ENCODE results near the gene NFASC. TPM values are rescaled to one million over a fixed set of nuclear protein-coding genes. Genes with fewer than 3 reads are reported as not detected.

NFASC gene
- total and polyA plus RNA-seq, 2 donors, result 9.5 to 21.8 TPM

DNA sequence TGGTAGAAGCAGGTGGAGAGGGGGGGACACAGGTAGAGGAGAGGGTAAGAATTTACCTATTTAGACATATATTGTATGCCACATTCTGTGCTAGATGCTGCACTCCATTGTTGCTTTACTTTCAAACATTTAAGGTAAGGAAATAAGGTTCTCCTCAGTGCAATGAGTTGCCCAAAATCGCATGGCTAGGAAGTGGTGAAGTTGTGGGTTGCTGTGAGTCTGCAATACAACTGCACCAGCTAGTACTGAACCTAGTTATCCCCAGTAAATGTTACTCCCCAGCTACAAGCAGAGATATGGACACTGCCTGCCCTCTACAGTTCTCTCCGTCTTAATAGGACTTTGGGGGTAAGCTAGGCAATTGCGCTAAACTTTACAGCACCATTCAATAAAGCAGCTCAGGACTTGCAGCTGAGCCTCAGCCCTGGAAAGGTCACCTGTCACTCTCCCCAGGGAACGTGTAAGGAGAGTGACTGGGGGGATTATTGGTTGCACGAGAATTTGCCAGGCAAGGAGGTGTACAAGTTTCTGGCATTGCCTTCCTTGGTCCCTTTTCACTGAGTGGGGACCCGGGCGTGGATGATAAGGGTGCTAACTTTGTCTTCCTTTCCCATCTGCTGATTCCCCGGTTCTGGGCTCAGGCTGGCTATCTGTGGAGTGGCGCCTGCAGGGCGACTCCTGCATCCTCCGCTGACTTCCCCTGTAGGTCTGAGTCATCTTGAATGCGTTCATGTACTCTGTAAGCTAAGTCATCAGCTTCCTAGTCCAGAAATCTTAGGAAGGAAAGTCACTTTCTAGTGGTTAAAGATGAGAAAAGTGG lies 101.1 kb downstream of the NFASC start:
- no peak for DNase-seq (ENCODE audit: extremely low spot score)
- H3K36me3 ChIP-seq (ENCODE audit: insufficient read depth), result no peaks in the 10 kb centered on the region
- H3K27ac ChIP-seq (ENCODE audit: low read depth), result no peak overlapping the region
- no peak overlapping the region for H3K4me3 ChIP-seq (ENCODE audit: low read depth, low read length)
- 52% methylated on average over 12 of the region's 12 CpGs for WGBS
- no peaks in the 10 kb centered on the region for H3K4me1 ChIP-seq (ENCODE audit: insufficient read depth)

DNA sequence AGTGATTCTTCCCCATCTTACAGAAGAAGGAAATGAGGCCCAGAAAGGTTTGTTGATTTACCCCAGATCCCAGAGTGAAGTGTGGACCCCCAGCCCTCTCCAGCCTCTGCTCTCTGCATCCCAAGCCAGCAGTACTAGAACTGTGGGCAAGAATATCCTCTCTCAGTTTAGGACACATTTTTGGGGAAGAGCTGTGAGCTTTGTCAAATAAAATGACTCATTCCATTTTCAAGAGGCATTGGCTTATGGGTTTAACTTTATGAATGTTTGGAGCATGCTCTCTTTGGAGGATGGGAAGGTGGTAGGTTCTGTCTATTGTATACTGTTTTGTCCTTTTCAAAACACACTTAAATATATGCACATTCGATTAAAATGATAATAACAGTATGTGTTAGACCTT lies 101.8 kb downstream of the NFASC start:
- DNase-seq (ENCODE audit: extremely low spot score), result no peak
- H3K27ac ChIP-seq (ENCODE audit: low read depth), result no peak overlapping the region
- 90% methylated on average over 1 of the region's 1 CpG for WGBS
- H3K36me3 ChIP-seq (ENCODE audit: insufficient read depth), result no peaks in the 10 kb centered on the region
- H3K4me3 ChIP-seq (ENCODE audit: low read depth, low read length), result no peak overlapping the region
- no peaks in the 10 kb centered on the region for H3K4me1 ChIP-seq (ENCODE audit: insufficient read depth)

DNA sequence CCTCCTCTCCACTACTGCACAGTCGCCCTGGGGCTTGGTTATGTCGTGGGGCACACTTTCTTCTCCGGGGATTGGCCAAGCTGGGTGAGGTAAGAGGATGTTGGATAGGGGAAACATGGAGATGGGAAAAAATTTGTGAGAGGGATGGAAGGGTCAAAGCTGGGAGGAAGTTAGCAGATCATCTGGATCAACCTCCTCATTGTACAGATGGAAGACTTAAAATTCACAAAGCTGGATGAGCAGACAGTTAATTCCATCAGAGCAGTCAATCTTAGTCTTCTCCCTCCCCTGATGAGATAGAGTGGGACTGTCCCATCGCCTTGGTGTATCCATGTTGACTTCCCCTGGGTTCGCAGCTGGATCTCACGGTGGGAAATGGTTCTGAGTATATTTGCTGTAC lies 102.8 kb downstream of the NFASC start:
- Histone ChIP-seq H3K36me3 (ENCODE audit: insufficient read depth) (no peaks in the 10 kb centered on the region), H3K4me1 (ENCODE audit: insufficient read depth) (no peaks in the 10 kb centered on the region), H3K4me3 (ENCODE audit: low read depth, low read length) (no peak overlapping the region), H3K27ac (ENCODE audit: low read depth) (no peak overlapping the region)
- WGBS, result 63% methylated on average over 6 of the region's 6 CpGs
- no peak for DNase-seq (ENCODE audit: extremely low spot score)

DNA sequence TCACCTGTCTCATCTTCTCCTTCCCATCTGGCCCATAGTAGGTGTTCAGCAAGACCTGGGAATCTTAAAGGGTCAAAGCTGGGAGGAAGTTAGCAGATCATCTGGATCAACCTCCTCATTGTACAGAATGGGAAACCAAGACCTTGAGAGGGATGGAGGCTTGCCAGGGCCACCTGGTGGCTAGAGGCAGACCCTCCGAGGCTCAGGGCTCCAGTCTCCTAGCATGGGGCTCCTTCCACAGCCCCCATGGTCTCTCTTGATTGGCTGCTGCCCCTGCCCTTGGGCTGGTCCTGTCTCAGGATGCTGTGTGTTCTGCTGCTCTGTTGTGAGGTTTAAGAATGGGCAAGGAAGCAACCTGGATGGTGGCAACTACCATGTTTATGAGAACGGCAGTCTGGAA lies 103.7 kb downstream of the NFASC start:
- no peaks in the 10 kb centered on the region for H3K4me1 ChIP-seq (ENCODE audit: insufficient read depth)
- H3K27ac ChIP-seq (ENCODE audit: low read depth), result no peak overlapping the region
- H3K4me3 ChIP-seq (ENCODE audit: low read depth, low read length), result no peak overlapping the region
- WGBS, result 67% methylated on average over 2 of the region's 2 CpGs
- DNase-seq (ENCODE audit: extremely low spot score), result no peak
- H3K36me3 ChIP-seq (ENCODE audit: insufficient read depth), result no peaks in the 10 kb centered on the region

DNA sequence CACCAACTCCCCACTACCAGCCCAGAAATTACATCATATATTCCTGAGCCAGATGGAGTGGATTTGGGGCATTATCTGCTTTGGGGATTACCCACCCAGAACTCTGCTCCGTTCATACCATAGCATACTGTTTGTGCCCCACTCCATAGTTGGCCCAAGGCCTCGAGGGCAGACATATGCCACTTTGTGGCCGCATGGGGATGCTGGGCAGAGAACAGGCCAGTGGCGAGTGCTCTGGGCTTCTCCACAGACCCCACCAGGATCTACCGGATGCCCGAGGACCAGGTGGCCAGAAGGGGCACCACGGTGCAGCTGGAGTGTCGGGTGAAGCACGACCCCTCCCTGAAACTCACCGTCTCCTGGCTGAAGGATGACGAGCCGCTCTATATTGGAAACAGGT lies 104.4 kb downstream of the NFASC start:
- no peak overlapping the region for H3K27ac ChIP-seq (ENCODE audit: low read depth)
- no peaks in the 10 kb centered on the region for H3K36me3 ChIP-seq (ENCODE audit: insufficient read depth)
- H3K4me3 ChIP-seq (ENCODE audit: low read depth, low read length), result no peak overlapping the region
- WGBS, result 71% methylated on average over 12 of the region's 12 CpGs
- DNase-seq (ENCODE audit: extremely low spot score), result no peak
- H3K4me1 ChIP-seq (ENCODE audit: insufficient read depth), result no peaks in the 10 kb centered on the region

DNA sequence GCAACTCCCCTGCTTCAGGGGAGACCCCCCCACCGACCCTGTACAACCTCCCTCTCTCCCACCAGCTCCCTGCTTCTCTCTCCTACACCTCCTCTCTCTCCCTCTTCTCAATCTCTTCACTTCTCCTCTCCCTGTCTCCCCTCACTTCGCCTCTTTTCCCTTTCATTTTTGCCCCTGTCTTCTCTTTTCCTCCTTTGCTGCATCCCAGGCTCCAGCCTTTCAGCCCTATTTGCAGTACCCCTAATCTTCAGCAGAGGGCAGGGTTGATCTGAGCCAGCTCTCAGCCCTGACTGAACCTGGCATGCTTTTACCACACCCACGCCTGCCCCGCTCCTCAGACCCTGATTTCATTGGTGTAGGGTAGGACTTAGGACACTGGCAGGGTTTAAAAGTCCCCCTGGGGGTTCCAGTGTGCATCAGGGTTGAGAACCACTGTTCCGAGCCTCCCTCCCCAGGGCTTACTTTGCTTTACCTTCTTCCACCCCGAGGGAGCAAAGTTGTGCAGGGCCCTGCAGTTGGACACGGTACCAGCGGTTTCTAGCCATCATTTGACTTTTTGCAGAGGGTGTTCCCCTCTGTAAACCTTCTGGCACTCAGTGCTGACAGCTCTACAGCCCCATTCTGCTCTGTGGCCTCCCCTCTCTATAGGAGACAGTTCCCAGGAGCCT lies 105.0 kb downstream of the NFASC start:
- H3K4me1 ChIP-seq (ENCODE audit: insufficient read depth), result no peaks in the 10 kb centered on the region
- H3K4me3 ChIP-seq (ENCODE audit: low read depth, low read length), result no peak overlapping the region
- no peak overlapping the region for H3K27ac ChIP-seq (ENCODE audit: low read depth)
- no peaks in the 10 kb centered on the region for H3K36me3 ChIP-seq (ENCODE audit: insufficient read depth)
- no peak for DNase-seq (ENCODE audit: extremely low spot score)
- WGBS, result 54% methylated on average over 8 of the region's 8 CpGs

DNA sequence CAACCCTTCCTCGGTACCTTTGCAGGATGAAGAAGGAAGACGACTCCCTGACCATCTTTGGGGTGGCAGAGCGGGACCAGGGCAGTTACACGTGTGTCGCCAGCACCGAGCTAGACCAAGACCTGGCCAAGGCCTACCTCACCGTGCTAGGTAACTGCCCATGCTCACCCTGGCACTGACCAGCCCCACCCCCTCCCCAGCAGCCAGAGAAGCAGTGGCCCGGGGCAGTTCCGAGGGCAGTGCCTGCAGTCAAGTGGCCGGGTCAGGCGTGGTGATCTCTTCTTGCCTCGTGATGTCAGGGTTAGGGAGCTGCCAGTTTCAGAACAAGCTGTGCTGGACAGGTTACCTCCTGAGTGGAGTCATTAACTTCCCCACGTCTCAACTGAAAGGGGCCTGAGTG lies 106.0 kb downstream of the NFASC start:
- Histone ChIP-seq H3K27ac (ENCODE audit: low read depth) (no peak overlapping the region), H3K36me3 (ENCODE audit: insufficient read depth) (no peaks in the 10 kb centered on the region), H3K4me3 (ENCODE audit: low read depth, low read length) (no peak overlapping the region), H3K4me1 (ENCODE audit: insufficient read depth) (no peaks in the 10 kb centered on the region)
- 90% methylated on average over 13 of the region's 13 CpGs for WGBS
- DNase-seq (ENCODE audit: extremely low spot score), result no peak

DNA sequence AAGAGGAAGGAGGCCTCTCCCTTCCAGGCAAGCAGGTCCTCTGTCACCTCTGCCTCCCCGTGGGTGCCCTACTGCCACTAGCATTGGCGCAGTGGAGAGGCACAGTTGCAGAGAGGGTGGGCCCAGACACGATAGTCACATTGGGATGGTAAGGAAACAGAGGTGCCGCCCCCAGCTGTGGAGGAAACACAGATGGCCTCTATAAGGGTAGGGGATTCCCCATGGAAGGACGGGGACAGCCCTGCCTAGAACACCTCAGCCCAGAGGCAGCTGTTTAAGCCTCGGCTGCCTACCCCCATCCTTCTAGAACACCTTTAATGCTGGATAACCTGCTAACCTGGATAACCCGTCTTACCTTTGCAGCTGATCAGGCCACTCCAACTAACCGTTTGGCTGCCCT lies 106.7 kb downstream of the NFASC start:
- no peaks in the 10 kb centered on the region for H3K36me3 ChIP-seq (ENCODE audit: insufficient read depth)
- H3K4me1 ChIP-seq (ENCODE audit: insufficient read depth), result no peaks in the 10 kb centered on the region
- 79% methylated on average over 8 of the region's 8 CpGs for whole genome bisulfite sequencing
- no peak for DNase-seq (ENCODE audit: extremely low spot score)
- no peak overlapping the region for H3K27ac ChIP-seq (ENCODE audit: low read depth)
- no peak overlapping the region for H3K4me3 ChIP-seq (ENCODE audit: low read depth, low read length)

DNA sequence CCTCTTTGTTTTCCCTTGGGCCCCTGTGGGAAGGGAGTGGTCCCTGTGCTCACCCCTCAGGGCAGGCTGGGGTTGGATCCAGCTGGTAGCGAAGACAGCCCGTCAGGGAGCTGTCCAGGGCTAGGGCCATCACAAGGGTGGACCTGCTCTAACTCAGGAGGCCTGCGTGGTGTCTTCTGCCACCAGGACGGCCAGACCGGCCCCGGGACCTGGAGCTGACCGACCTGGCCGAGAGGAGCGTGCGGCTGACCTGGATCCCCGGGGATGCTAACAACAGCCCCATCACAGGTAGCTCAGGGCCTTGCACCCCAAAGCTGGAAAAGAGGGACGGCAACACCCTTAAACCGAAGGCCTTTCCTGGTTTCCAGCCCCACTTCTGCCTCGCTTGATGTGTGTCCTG lies 108.1 kb downstream of the NFASC start:
- DNase-seq (ENCODE audit: extremely low spot score), result no peak
- Histone ChIP-seq H3K4me3 (ENCODE audit: low read depth, low read length) (no peak overlapping the region), H3K27ac (ENCODE audit: low read depth) (no peak overlapping the region), H3K36me3 (ENCODE audit: insufficient read depth) (no peaks in the 10 kb centered on the region), H3K4me1 (ENCODE audit: insufficient read depth) (no peaks in the 10 kb centered on the region)
- 93% methylated on average over 14 of the region's 14 CpGs for WGBS

DNA sequence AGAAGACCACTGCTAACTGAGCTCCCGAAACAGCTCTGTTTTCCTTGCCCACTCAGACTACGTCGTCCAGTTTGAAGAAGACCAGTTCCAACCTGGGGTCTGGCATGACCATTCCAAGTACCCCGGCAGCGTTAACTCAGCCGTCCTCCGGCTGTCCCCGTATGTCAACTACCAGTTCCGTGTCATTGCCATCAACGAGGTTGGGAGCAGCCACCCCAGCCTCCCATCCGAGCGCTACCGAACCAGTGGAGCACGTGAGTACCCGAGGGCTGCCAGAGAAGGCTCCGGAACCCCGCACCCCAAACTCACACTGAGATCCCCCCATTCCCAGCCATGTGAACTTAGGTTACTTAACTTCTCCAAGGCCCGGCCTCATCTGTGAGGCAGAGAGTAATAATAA lies 108.6 kb downstream of the NFASC start:
- WGBS, result 95% methylated on average over 18 of the region's 18 CpGs
- Histone ChIP-seq H3K4me3 (ENCODE audit: low read depth, low read length) (no peak overlapping the region), H3K27ac (ENCODE audit: low read depth) (no peak overlapping the region), H3K4me1 (ENCODE audit: insufficient read depth) (no peaks in the 10 kb centered on the region), H3K36me3 (ENCODE audit: insufficient read depth) (no peaks in the 10 kb centered on the region)
- no peak for DNase-seq (ENCODE audit: extremely low spot score)

DNA sequence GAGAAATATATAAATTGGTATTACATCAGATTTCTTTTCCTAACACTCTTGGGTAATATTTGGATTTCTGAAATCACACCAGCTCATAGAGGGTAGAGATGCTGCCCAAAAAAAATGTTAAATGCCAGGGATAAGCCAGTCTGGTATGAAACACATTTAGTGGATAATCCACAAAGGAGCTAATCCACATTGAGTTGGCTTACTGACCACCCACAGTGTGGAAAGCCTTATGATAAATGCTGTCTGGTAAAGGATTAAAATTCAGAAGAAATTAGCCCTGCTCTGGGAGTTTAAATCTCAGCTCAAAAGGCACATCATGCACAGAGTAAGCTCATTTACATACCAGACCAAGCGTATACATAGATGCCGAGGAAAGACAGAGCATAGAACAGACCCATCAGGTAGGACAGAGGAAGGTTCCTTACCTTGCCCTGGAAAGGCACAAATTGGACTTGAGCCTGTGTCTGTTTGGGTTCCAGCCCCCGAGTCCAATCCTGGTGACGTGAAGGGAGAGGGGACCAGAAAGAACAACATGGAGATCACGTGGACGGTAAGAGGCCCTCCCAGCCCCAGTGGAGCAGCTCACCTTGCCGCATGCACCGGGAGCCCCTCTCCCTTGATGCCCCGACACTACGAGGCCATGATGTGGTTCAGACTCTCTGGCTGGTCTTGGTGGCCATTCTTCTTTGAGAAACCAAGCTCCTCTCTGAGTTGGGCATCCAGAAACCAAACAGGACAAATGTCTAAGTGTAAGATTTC lies 109.4 kb downstream of the NFASC start:
- Histone ChIP-seq H3K4me3 (ENCODE audit: low read depth, low read length) (no peak overlapping the region), H3K27ac (ENCODE audit: low read depth) (no peak overlapping the region)
- DNase-seq (ENCODE audit: extremely low spot score), result no peak

DNA sequence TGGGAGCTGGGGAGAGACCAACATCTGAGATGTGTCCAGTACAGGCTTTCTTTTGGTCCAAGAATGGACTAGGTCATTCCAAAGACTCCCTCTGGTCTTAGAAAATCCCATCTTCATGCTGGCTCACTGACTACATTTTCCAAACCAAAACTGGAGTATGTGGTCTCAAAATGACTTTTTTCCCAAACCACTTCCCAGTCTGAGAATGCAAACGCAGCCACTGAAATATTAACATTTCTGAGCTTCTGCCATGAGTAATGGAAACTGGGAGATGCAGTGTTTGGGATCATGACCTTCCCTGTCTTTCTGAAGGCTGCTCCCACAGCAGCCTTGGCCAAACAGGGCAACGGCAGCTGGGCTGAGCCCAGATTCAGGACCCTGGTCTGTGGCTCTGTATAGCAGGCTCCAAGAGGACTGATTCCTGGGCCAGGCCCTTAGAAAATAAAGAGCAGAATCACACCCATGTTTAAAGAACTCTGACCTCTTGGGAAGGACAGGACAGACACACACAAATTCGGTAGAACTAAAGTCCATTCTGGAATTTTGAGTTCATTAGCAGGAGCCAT lies 110.3 kb downstream of the NFASC start:
- no peaks in the 10 kb centered on the region for H3K36me3 ChIP-seq (ENCODE audit: insufficient read depth)
- no peak overlapping the region for H3K27ac ChIP-seq (ENCODE audit: low read depth)
- H3K4me1 ChIP-seq (ENCODE audit: insufficient read depth), result no peaks in the 10 kb centered on the region
- WGBS, result 65% methylated on average over 3 of the region's 3 CpGs
- H3K4me3 ChIP-seq (ENCODE audit: low read depth, low read length), result no peak overlapping the region
- no peak for DNase-seq (ENCODE audit: extremely low spot score)

More for the DNA sequence above, 109.4 kb downstream of the NFASC start:
- no peaks in the 10 kb centered on the region for H3K36me3 ChIP-seq (ENCODE audit: insufficient read depth)
- 93% methylated on average over 10 of the region's 10 CpGs for WGBS
- H3K4me1 ChIP-seq (ENCODE audit: insufficient read depth), result no peaks in the 10 kb centered on the region

DNA sequence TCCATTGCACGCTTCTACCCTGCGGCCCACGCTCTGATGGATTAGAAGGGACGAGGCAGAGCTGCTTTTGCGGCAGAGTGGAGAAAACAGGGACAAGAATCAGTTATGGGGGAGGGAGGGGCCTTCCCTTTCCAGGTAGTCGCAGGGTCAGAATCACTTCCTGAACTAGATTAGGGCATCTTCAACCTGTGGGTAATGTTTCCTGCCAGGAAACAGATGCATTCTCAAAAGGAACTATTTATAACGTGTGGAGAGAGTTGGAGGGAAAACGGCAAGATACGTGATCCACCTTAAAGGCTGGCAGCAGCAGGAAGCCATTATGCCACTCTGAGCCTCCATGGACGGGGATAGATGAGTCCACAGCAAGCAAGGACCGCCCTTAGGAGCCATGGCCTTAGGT lies 112.5 kb downstream of the NFASC start:
- H3K4me3 ChIP-seq (ENCODE audit: low read depth, low read length), result no peak overlapping the region
- no peaks in the 10 kb centered on the region for H3K36me3 ChIP-seq (ENCODE audit: insufficient read depth)
- H3K27ac ChIP-seq (ENCODE audit: low read depth), result no peak overlapping the region
- H3K4me1 ChIP-seq (ENCODE audit: insufficient read depth), result no peaks in the 10 kb centered on the region
- 70% methylated on average over 11 of the region's 11 CpGs for WGBS
- DNase-seq (ENCODE audit: extremely low spot score), result no peak
